ENCODE data around the gene ECI1.

The ECI1 gene

DNA sequence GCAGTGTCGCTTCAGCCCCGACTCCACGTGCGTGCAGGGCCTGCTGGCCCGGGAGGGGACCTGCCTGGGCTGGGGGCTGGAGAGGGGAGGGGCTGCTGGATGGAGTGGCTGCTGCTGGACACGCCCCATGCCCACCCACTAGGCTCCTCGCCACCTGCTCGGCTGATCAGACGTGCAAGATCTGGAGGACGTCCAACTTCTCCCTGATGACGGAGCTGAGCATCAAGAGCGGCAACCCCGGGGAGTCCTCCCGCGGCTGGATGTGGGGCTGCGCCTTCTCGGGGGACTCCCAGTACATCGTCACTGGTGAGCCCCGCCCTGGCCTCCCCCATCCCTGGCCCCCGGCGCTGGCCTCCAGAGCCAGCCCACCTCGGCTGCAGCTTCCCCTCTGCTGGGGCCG is 43.1 kb downstream of the ECI1 start:
- Histone ChIP-seq H3K27ac (ENCODE audit: low read depth, low read length) (no peak overlapping the region), H3K4me3 (ENCODE audit: low read length) (no peak overlapping the region), H3K9me2 (replicated peaks; ENCODE audit: control insufficient read depth, low read length) (no peaks in the 10 kb centered on the region), H3K9me3 (ENCODE audit: control insufficient read depth, insufficient read depth, low read length) (no peaks in the 10 kb centered on the region), H3K36me3 (ENCODE audit: control insufficient read depth, low read length) (peaks cover 62% of the 10 kb centered on the region), H3K4me2 (ENCODE audit: low read length) (no peak overlapping the region), H4K20me1 (ENCODE audit: control insufficient read depth, insufficient read depth, low read depth, low read length) (peaks cover 7% of the 10 kb centered on the region), H3K4me1 (ENCODE audit: control insufficient read depth, low read length) (peaks cover 34% of the 10 kb centered on the region), H3K27me3 (ENCODE audit: control insufficient read depth, low read length) (no peaks in the 10 kb centered on the region), H3F3A (ENCODE audit: control insufficient read depth, insufficient read depth) (peaks cover 7% of the 10 kb centered on the region; the same call in 1 of the 2 replicates), H3K79me2 (ENCODE audit: control insufficient read depth, low read length) (peaks cover 42% of the 10 kb centered on the region)
- TF ChIP-seq EZH2phosphoT487 (IDR thresholded peaks at IDR 0.05; ENCODE audit: borderline replicate concordance, low read length) (no peak), CTCF (IDR thresholded peaks at IDR 0.05; ENCODE audit: low read depth, low read length, poor library complexity, severe bottlenecking) (no peak)

DNA sequence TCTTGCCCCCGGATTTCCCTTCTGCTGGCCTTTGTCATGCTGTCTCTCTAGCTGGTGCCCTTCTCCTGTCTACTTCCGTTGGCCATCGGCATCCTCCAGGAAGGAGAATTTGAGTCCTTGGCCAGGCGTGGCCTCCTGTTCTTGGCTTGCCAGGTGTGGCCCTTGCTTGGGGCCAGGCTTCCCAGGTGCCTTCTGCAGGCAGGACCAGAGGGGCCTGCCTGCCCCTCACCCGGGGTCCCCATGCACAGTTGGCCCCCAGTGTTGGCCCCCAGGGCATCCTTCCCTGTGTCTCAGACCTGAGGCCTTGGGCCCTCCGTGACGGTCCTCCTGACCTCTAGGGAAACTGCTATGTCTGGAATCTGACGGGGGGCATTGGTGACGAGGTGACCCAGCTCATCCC is 43.5 kb downstream of the ECI1 start:
- Histone ChIP-seq H3K4me3 (ENCODE audit: low read length) (no peak overlapping the region), H3K36me3 (ENCODE audit: control insufficient read depth, low read length) (peaks cover 57% of the 10 kb centered on the region), H3K4me2 (ENCODE audit: low read length) (no peak overlapping the region; the same call in 1 of the 2 replicates), H3K9me3 (ENCODE audit: control insufficient read depth, insufficient read depth, low read length) (no peaks in the 10 kb centered on the region), H3K9me2 (replicated peaks; ENCODE audit: control insufficient read depth, low read length) (no peaks in the 10 kb centered on the region), H3K4me1 (ENCODE audit: control insufficient read depth, low read length) (peaks cover 29% of the 10 kb centered on the region), H3K27ac (ENCODE audit: low read depth, low read length) (no peak overlapping the region), H3F3A (ENCODE audit: control insufficient read depth, insufficient read depth) (peaks cover 4% of the 10 kb centered on the region; the same call in 1 of the 2 replicates), H4K20me1 (ENCODE audit: control insufficient read depth, insufficient read depth, low read depth, low read length) (peaks cover 3% of the 10 kb centered on the region), H3K79me2 (ENCODE audit: control insufficient read depth, low read length) (peaks cover 37% of the 10 kb centered on the region), H3K27me3 (ENCODE audit: control insufficient read depth, low read length) (no peaks in the 10 kb centered on the region)
- no peak for TF ChIP-seq CTCF (IDR thresholded peaks at IDR 0.05; ENCODE audit: low read depth, low read length, poor library complexity, severe bottlenecking)
- TF ChIP-seq EZH2phosphoT487 (IDR thresholded peaks at IDR 0.05; ENCODE audit: borderline replicate concordance, low read length) = no peak

DNA sequence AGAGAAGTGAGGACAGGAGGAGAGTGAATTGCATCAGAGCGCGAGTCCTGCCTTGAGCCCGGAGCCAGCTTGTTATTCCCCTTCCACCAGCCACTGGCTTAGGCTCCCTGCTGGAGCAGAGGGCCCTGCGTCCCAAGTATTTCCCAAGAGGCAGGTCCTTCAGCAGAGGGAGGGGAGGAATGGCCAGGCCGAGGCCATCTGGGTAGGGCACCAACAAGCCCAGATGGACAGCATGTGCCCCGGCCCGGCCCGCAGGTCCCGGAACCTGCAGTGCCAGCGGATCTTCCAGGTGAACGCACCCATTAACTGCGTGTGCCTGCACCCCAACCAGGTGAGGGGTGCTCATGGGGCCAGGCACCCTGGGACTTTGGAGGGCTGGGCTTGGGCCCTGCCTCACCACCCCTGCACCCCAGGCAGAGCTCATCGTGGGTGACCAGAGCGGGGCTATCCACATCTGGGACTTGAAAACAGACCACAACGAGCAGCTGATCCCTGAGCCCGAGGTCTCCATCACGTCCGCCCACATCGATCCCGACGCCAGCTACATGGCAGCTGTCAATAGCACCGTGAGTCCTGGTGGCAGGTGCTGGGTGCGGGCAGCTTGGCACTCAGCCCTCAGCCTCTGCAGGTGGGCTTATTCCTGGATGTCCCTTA is 44.5 kb downstream of the ECI1 start:
- peaks cover 48% of the 10 kb centered on the region for H3K36me3 ChIP-seq (ENCODE audit: control insufficient read depth, low read length)
- no peaks in the 10 kb centered on the region; the same call in 1 of the 2 replicates for H3K27me3 ChIP-seq (ENCODE audit: control insufficient read depth, low read length)
- H3K27ac ChIP-seq (ENCODE audit: low read depth, low read length) = no peak overlapping the region
- H4K20me1 ChIP-seq (ENCODE audit: control insufficient read depth, insufficient read depth, low read depth, low read length) = no peaks in the 10 kb centered on the region
- H3K9me2 ChIP-seq (replicated peaks; ENCODE audit: control insufficient read depth, low read length) = no peaks in the 10 kb centered on the region
- H3K4me2 ChIP-seq (ENCODE audit: low read length) = peak overlapping the region; percentile 99
- H3K9me3 ChIP-seq (ENCODE audit: control insufficient read depth, insufficient read depth, low read length) = no peaks in the 10 kb centered on the region
- H3K79me2 ChIP-seq (ENCODE audit: control insufficient read depth, low read length) = peaks cover 28% of the 10 kb centered on the region
- TF ChIP-seq EZH2phosphoT487 (IDR thresholded peaks at IDR 0.05; ENCODE audit: borderline replicate concordance, low read length) (no peak), CTCF (IDR thresholded peaks at IDR 0.05; ENCODE audit: low read depth, low read length, poor library complexity, severe bottlenecking) (no peak)
- H3K4me1 ChIP-seq (ENCODE audit: control insufficient read depth, low read length) = peaks cover 20% of the 10 kb centered on the region
- no peaks in the 10 kb centered on the region for H3F3A ChIP-seq (ENCODE audit: control insufficient read depth, insufficient read depth)
- peak overlapping the region; percentile 96 for H3K4me3 ChIP-seq (ENCODE audit: low read length)

Measured in DOHH2 (cell line).